Rectal smooth muscle tissue (tissue), 1 donor: ENCODE results near the gene DNAH11.
A peak's percentile ranks its signal among the peaks of the same experiment; 100 is the strongest.

ENCODE experiments used
- H3K27ac ChIP-seq: one replicate; pipeline ENCODE4 v1.7.0; 2013; ENCODE audit warnings: low read depth, low read length, inconsistent platforms
- H3K27me3 ChIP-seq: one replicate; pipeline ENCODE4 v1.7.0; 2013; ENCODE audit warnings: low read length; ENCODE audit not compliant: control insufficient read depth, insufficient read depth
- H3K36me3 ChIP-seq: one replicate; pipeline ENCODE4 v1.7.0; 2013; ENCODE audit warnings: low read length; ENCODE audit not compliant: control insufficient read depth, insufficient read depth
- H3K4me1 ChIP-seq: one replicate; pipeline ENCODE4 v1.7.0; 2013; ENCODE audit warnings: low read length; ENCODE audit not compliant: control insufficient read depth, insufficient read depth
- H3K4me3 ChIP-seq: one replicate; pipeline ENCODE4 v1.7.0; 2013; ENCODE audit warnings: low read length
- H3K9ac ChIP-seq: one replicate; pipeline ENCODE4 v1.7.0; 2013; ENCODE audit warnings: low read length

The DNAH11 gene

DNA sequence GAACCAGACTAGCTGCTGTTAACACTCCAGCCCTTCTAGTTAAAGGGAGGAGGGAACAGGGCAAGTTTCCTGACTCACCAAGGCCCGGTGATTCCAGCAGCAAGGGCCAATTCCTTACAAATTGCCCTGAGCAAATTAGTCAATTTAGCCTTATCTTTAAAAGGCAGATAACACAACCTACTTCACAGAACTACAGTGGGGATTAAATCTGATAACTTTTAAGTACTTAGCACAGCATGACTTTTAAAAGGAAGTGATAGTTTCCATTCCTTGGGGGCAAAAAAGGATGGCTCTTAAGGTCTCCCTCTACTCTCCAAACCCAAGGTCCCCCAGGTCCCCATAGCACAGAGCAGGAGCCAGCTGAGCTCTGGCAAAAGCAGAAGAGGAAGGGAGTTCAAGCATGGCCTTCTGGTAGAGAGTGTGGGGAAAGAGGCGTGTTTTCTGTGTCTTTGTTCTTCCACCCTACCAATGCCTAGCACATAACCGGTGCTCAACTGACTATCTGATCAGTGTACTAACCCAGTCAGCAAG, 398.8 kb downstream of the DNAH11 start:
- Histone ChIP-seq H3K9ac (no peak overlapping the region), H3K27me3 (no peaks in the 10 kb centered on the region), H3K27ac (peak overlapping the region; percentile 7), H3K36me3 (no peaks in the 10 kb centered on the region), H3K4me1 (peaks cover 9% of the 10 kb centered on the region), H3K4me3 (no peak overlapping the region)

DNA sequence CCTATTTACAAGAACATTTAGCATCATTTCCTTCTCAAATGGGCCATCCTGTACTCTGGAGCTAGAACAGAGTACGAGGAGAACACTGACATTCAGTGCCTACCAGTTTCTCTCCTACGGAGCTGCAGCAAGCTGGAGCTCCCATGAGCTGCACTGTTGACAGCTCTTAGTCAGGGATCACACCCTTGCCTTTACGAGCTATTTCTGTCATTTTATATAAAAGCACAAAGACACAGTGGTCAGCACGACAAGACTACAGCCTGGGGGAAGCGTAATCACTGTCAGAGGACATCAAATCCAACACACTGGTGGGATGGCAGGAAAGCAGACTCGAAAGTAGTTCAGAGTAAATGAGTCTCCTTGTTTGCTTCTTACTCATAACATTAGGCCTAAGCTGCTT, 400.1 kb downstream of the DNAH11 start:
- no peaks in the 10 kb centered on the region for H3K27me3 ChIP-seq
- no peak overlapping the region for H3K4me3 ChIP-seq
- H3K4me1 ChIP-seq, result peaks cover 9% of the 10 kb centered on the region
- no peak overlapping the region for H3K27ac ChIP-seq
- no peak overlapping the region for H3K9ac ChIP-seq
- H3K36me3 ChIP-seq, result no peaks in the 10 kb centered on the region

DNA sequence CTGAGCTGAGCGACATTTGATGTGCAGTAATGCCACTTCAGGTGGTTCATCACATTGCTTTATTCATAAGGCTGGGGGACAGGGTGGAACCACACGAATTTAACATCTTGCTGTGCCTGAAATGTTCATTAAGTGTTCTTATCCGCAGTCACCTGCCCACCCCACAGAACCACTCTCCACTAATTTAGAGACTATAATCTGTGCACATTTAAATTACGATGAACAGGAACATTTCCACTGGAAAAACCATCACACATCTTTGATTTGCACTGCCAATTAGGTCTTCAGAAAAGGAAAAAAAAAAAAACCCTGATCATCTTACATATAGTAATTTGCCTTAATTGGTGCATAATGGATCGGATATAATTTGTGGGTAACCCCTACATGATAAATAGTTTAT, 400.6 kb downstream of the DNAH11 start:
- peaks cover 9% of the 10 kb centered on the region for H3K4me1 ChIP-seq
- no peaks in the 10 kb centered on the region for H3K36me3 ChIP-seq
- H3K9ac ChIP-seq, result no peak overlapping the region
- no peaks in the 10 kb centered on the region for H3K27me3 ChIP-seq
- H3K4me3 ChIP-seq, result no peak overlapping the region
- H3K27ac ChIP-seq, result no peak overlapping the region

DNA sequence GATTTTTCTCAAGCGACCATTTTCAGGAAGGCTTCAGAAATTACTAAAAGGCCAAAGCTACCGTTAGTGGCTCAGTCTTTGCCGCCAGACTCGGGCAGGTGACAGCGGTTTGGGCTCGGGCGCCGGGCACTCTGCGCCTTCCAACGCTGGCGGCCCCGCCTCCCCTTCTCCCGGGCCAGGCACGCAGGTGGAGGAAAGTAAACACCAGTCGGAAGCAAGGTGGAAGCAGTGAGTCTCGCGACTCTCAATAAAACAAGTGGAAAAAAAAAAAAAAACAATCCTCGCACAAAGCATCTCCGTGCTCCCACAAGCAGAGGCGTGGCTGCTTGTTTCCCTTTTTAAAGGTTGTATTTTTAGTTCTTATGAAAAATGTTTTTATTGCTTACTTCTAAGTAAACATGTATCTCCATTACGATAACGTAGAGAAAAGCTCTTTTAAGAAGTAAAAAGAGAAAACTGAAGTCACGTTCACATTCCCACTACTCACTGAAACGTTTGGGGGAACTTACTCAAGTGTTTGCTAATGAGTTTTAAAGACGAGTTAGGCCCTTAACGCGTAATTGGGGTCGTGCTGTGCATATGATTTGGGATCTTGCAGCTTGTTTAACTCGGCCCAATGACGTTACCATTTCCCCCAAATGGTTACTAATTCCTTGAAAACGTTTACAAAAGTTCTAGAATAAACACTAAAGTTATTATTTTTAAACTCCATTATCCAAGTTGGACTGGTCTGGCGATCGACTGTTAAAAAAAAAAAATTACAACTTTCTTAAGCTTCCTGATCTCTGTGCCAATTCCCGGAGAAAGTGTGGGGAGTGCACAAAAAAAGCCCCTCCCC, 402.0 kb downstream of the DNAH11 start:
- Histone ChIP-seq H3K36me3 (no peaks in the 10 kb centered on the region), H3K27me3 (no peaks in the 10 kb centered on the region), H3K27ac (peak overlapping the region; percentile 68), H3K4me1 (peaks cover 9% of the 10 kb centered on the region), H3K9ac (peak overlapping the region; percentile 57), H3K4me3 (peak overlapping the region; percentile 81)

DNA sequence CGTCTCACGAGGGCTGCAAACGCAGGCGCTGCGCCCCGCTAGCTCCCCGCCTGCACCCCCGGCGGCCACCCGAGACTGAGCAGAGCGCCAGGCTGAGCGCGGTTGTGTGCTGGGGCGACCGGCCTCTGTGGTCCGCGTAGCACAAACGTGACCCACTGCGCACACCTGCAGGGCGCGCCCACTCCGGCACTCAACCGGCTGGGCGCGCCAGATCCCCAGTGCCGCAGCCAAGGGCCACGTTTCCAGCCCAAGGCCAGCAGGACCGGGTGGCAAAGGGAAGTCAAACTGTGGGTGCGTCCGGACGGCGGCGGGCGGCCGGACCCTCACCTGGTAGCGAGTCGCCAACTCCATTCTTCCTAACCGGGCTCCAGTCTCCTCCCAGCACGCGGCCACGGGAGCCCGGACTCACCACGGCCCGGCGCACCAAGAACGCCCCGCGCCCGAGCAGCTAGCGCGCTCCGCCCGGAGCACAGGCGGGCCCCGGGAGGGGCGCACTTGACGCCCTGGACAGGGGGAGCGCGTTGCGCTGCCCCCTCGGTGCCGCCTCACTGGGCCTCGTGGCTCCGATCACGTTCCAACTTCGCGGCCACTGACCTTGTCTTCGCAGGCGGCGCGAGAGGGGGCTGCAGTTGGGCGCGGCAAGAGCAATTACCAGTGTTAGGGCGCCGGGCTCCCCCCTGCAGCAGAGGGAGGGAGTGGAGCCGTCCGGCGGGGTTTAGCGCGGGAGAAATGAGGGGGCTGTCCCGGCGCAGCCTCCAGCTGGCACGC, 402.8 kb downstream of the DNAH11 start, which contains the start of gene CDCA7L:
Gene CDCA7L (minus strand): TSS at position 446 of the 768 bp plus-strand sequence. CDS start 95 bp downstream, at position 351.
- Histone ChIP-seq H3K9ac (peak within 1 kb of the TSS; percentile 57), H3K4me3 (peak within 1 kb of the TSS; percentile 81), H3K27ac (peak within 1 kb of the TSS; percentile 68), H3K4me1 (peaks cover 9% of the 10 kb centered on the region), H3K27me3 (no peaks in the 10 kb centered on the region), H3K36me3 (no peaks in the 10 kb centered on the region)

DNA sequence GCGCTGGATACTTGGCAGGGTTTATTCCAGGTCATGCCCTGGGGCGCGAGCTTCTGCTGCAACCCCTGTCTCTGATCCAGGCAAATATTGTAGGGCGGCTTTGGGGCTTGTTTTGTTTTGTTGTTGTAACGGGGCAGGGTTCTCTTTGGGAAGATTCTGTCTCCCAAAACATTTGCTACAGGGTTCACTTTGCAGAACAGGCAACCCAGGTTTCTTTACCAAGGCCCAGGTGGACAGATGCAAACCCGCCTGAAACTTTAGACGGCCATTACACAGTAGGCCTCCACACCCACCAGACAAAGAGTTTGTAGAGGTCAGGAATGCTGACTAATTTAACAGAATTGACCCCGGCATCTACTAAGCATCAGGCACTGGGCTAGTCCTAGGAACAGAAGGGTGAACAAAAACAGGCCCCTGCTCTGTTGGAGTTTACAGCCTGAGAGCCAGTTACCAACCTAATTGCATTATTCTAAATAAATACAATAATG, 403.4 kb downstream of the DNAH11 start:
- Histone ChIP-seq H3K27ac (peak overlapping the region; percentile 68), H3K27me3 (no peaks in the 10 kb centered on the region), H3K9ac (no peak overlapping the region), H3K4me1 (peaks cover 7% of the 10 kb centered on the region), H3K4me3 (peak overlapping the region; percentile 81), H3K36me3 (no peaks in the 10 kb centered on the region)

DNA sequence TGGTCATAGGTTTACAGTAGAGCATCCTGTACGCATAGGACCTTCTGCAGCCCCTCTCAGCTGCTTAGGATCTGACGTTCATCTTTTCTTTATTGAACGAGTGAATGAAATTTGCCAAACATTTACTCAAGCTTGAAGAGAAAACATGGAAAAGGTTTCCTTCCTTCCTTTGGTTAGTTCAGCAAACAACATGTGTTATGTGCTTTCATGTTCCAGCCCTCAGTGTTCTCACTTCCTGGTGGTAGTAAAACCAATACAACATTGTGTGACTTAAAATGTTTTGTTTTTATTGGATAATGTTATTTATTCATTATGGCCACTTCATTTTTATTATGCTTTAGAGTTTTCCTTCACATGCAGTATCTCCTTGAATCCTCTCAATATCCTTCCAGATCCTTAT, 404.2 kb downstream of the DNAH11 start:
- no peaks in the 10 kb centered on the region for H3K4me1 ChIP-seq

DNA sequence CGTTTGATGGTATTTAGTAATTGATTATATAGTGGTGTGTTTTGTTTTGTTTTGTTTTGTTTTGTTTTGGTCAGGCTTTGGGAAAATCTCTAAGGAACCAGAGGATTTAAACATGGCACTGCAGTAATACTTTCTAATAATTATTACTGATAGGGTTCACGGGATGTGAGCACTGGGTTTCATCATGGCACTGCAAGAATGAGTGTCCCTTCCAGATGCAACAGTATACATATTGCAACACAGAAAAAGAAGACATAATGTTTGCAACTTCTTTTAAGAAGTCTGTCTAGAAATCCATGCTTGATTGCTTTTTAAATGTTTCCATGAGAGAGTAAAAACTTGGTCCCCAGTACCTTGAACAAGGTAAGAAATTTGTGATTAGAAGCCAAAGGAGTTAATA, 405.1 kb downstream of the DNAH11 start:
- Histone ChIP-seq H3K4me3 (no peak overlapping the region), H3K27me3 (no peaks in the 10 kb centered on the region), H3K27ac (no peak overlapping the region), H3K36me3 (no peaks in the 10 kb centered on the region), H3K9ac (no peak overlapping the region), H3K4me1 (no peaks in the 10 kb centered on the region)

More for the DNA sequence above, 404.2 kb downstream of the DNAH11 start:
- Histone ChIP-seq H3K27ac (no peak overlapping the region), H3K9ac (no peak overlapping the region), H3K4me3 (no peak overlapping the region), H3K36me3 (no peaks in the 10 kb centered on the region), H3K27me3 (no peaks in the 10 kb centered on the region)

DNA sequence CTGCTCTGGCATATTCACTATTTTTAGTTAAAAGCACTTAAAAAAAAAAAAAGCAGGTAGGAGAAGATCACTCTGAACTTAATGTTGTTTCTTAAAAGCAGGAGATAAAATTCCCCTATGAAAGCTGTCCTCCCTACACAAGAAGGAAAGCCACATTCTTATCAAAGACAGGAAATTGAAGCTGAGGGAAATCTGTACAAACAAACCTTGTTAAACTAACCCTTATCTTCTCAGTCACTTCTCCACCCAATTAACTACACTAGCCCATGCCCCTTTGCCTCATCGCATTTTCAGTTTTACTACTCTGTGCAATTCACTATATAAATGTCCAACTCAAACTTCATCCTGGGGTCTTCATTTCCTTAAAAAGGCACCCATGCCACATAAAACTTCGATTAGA, 405.5 kb downstream of the DNAH11 start:
- Histone ChIP-seq H3K27ac (no peak overlapping the region), H3K27me3 (no peaks in the 10 kb centered on the region), H3K36me3 (no peaks in the 10 kb centered on the region), H3K9ac (no peak overlapping the region), H3K4me3 (no peak overlapping the region), H3K4me1 (no peaks in the 10 kb centered on the region)

DNA sequence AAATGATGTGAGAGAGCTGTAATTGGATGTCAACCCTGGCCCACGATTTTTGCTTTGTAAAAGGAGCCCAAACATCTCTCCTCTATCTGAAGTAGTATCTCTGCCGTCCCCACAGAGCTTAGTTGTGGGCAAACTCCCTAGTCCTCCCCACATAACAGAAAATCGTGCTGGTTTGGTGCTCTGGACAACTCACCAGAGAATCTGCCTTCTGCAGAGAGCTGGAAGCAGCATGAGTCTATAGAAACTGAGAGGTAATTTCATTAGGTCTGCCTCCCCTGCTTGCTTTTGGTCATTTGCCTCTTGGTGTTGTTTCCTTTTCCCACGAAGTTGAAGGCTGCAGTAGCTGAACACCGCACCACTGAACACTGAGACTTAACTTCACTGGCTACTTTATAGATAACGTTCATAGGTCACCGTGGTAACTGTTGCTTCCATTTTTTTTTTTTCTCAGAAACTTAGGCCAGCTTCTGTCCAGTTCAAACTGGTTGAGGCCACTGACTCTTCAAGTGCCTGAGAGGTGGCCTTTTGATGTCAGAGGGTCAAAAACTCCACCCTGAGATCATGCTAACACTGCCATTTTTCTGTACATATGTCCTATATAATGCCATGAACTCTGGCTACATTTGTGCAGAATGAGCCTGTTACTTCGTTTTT, 406.2 kb downstream of the DNAH11 start:
- no peaks in the 10 kb centered on the region for H3K36me3 ChIP-seq
- H3K27ac ChIP-seq, result no peak overlapping the region
- H3K4me3 ChIP-seq, result no peak overlapping the region
- peaks cover 4% of the 10 kb centered on the region for H3K4me1 ChIP-seq
- H3K9ac ChIP-seq, result no peak overlapping the region
- H3K27me3 ChIP-seq, result no peaks in the 10 kb centered on the region
